Thymus (tissue), 11 donors: Measurements from ENCODE around the gene OPTN. TPM values are rescaled to one million over a fixed set of nuclear protein-coding genes. Genes with fewer than 3 reads are reported as not detected.
"Not testable (repeated sequence)": the region's sequence is repeated elsewhere in the genome, so short reads cannot be mapped to it uniquely, and the experiment has no call there.

ENCODE experiments used
- DNase-seq, 9 donors: peaks; one replicate each; pipeline ENCODE4 v3.0.0-alpha.2; 2013; ENCODE audit warnings: low spot score in 9 of 9, low read depth in 6 of 9, missing footprints in 1 of 9
- H3K27ac ChIP-seq, 2 donors: one replicate each; pipeline ENCODE4 v1.5.1; 2013; ENCODE audit warnings: control low read depth in 1 of 2, low read depth in 1 of 2, low read length in 1 of 2, mild to moderate bottlenecking in 1 of 2, moderate library complexity in 1 of 2
- H3K27me3 ChIP-seq, 2 donors: one replicate each; pipeline ENCODE4 v1.5.1; 2013; ENCODE audit warnings: low read length in 1 of 2; ENCODE audit not compliant: control insufficient read depth in 2 of 2, insufficient read depth in 1 of 2
- H3K36me3 ChIP-seq, 2 donors: one replicate each; pipeline ENCODE4 v1.5.1; 2013; ENCODE audit warnings: low read length in 1 of 2, mild to moderate bottlenecking in 1 of 2, moderate library complexity in 1 of 2; ENCODE audit not compliant: control insufficient read depth in 2 of 2, insufficient read depth in 2 of 2
- H3K4me1 ChIP-seq, 2 donors: one replicate each; pipeline ENCODE4 v1.5.1; 2013; ENCODE audit warnings: low read length in 2 of 2; ENCODE audit not compliant: control insufficient read depth in 2 of 2, insufficient read depth in 2 of 2
- H3K4me3 ChIP-seq, 2 donors: one replicate each; pipeline ENCODE4 v1.5.1; 2013; ENCODE audit warnings: low read length in 2 of 2, control low read depth in 1 of 2, mild to moderate bottlenecking in 1 of 2
- H3K9me3 ChIP-seq, 2 donors: one replicate each; pipeline ENCODE4 v1.5.1; 2013; ENCODE audit warnings: low read length in 1 of 2, mild to moderate bottlenecking in 1 of 2; ENCODE audit not compliant: control insufficient read depth in 2 of 2, insufficient read depth in 1 of 2
- WGBS: extraction: QIAGEN DNeasy Blood & Tissue Kit; methylation state at CpG from one replicate; pipeline ENCODE4 v1.1.7; 2013; 5-methylcytosine and 5-hydroxymethylcytosine counted together
- polyA plus RNA-seq: library from polyadenylated mRNA; stranded (reverse); fragments of 200-250 nt; gene quantifications from one replicate; pipeline ENCODE4 v1.2.3, GENCODE V29; 2013
- total RNA-seq: library from RNA; stranded (reverse); fragments of 120-200 nt; gene quantifications from one replicate; pipeline ENCODE4 v1.2.4, GENCODE V29; 2013
- donor health status: healthy.

Gene OPTN
- total and polyA plus RNA-seq, 2 donors, result 23.6 to 50.8 TPM

- H3K27ac ChIP-seq, result no peak overlapping the region
- H3K27me3 ChIP-seq, result no peaks in the 10 kb centered on the region
- H3K9me3 ChIP-seq, result peaks cover 1 to 13% of the 10 kb centered on the region in 2 donors
- DNase-seq, result no peak
- H3K36me3 ChIP-seq, result no peaks in the 10 kb centered on the region
- H3K4me3 ChIP-seq, result no peak overlapping the region
- 97% methylated on average over 1 of the region's 1 CpG for WGBS
- no peaks in the 10 kb centered on the region for H3K4me1 ChIP-seq
Measured at GRCh38 chr10:13086056-13086455, 13.9 kb upstream of the OPTN start.

GRCh38 chr10:13087601-13087985, 12.4 kb upstream of the OPTN start:
- no peaks in the 10 kb centered on the region for H3K36me3 ChIP-seq
- WGBS, result 98% methylated on average over 4 of the region's 4 CpGs
- H3K4me3 ChIP-seq, result no peak overlapping the region
- no peak overlapping the region for H3K27ac ChIP-seq
- H3K4me1 ChIP-seq, result peaks cover 0 to 3% of the 10 kb centered on the region in 2 donors
- DNase-seq, result no peak
- peaks cover 1 to 13% of the 10 kb centered on the region in 2 donors for H3K9me3 ChIP-seq
- no peaks in the 10 kb centered on the region for H3K27me3 ChIP-seq

GRCh38 chr10:13087986-13088618, 11.9 kb upstream of the OPTN start:
- DNase-seq, result no peak
- no peaks in the 10 kb centered on the region for H3K36me3 ChIP-seq
- H3K4me3 ChIP-seq, result no peak overlapping the region
- no peaks in the 10 kb centered on the region for H3K27me3 ChIP-seq
- 89% methylated on average over 7 of the region's 7 CpGs for WGBS
- H3K27ac ChIP-seq, result no peak overlapping the region
- H3K4me1 ChIP-seq, result peaks cover 0 to 3% of the 10 kb centered on the region in 2 donors
- peaks cover 1 to 13% of the 10 kb centered on the region in 2 donors for H3K9me3 ChIP-seq

- Histone ChIP-seq H3K4me1 (peaks cover 0 to 3% of the 10 kb centered on the region in 2 donors), H3K36me3 (no peaks in the 10 kb centered on the region), H3K27ac (no peak overlapping the region), H3K9me3 (peaks cover 1 to 11% of the 10 kb centered on the region in 2 donors), H3K27me3 (no peaks in the 10 kb centered on the region), H3K4me3 (no peak overlapping the region)
- DNase-seq, result no peak
- WGBS, result 94% methylated on average over 4 of the region's 4 CpGs
Measured at GRCh38 chr10:13089345-13089744, 10.6 kb upstream of the OPTN start.

GRCh38 chr10:13090289-13090688, 9.7 kb upstream of the OPTN start:
- no peak for DNase-seq
- peaks cover 0 to 3% of the 10 kb centered on the region in 2 donors for H3K4me1 ChIP-seq
- H3K9me3 ChIP-seq, result peaks cover 0 to 1% of the 10 kb centered on the region in 2 donors
- 96% methylated on average over 2 of the region's 2 CpGs for WGBS
- H3K36me3 ChIP-seq, result no peaks in the 10 kb centered on the region
- H3K4me3 ChIP-seq, result no peak overlapping the region
- H3K27me3 ChIP-seq, result no peaks in the 10 kb centered on the region
- H3K27ac ChIP-seq, result no peak overlapping the region

- Histone ChIP-seq H3K4me1 (peaks cover 0 to 5% of the 10 kb centered on the region in 2 donors), H3K27ac (no peak overlapping the region), H3K27me3 (no peaks in the 10 kb centered on the region), H3K9me3 (no peaks in the 10 kb centered on the region), H3K36me3 (no peaks in the 10 kb centered on the region), H3K4me3 (no peak overlapping the region)
- WGBS, result 76% methylated on average over 3 of the region's 3 CpGs
- DNase-seq, result no peak
Measured at GRCh38 chr10:13091801-13092200, 8.2 kb upstream of the OPTN start.

- WGBS, result 94% methylated on average over 7 of the region's 7 CpGs
- Histone ChIP-seq H3K4me1 (peaks cover 0 to 10% of the 10 kb centered on the region in 2 donors), H3K4me3 (no peak overlapping the region), H3K27me3 (no peaks in the 10 kb centered on the region), H3K36me3 (no peaks in the 10 kb centered on the region), H3K9me3 (no peaks in the 10 kb centered on the region), H3K27ac (no peak overlapping the region)
- no peak for DNase-seq
Measured at GRCh38 chr10:13092291-13093102, 7.5 kb upstream of the OPTN start.

GRCh38 chr10:13094082-13094481, 5.9 kb upstream of the OPTN start:
- H3K27ac ChIP-seq, H3K9me3 ChIP-seq, DNase-seq, H3K27me3 ChIP-seq, H3K4me3 ChIP-seq, H3K36me3 ChIP-seq: not testable (repeated sequence)
- peaks cover 0 to 13% of the 10 kb centered on the region in 2 donors for H3K4me1 ChIP-seq
- 99% methylated on average over 4 of the region's 4 CpGs for WGBS

- Histone ChIP-seq H3K4me1 (peaks cover 0 to 19% of the 10 kb centered on the region in 2 donors), H3K36me3 (no peaks in the 10 kb centered on the region), H3K27me3 (peaks cover 0 to 5% of the 10 kb centered on the region in 2 donors), H3K9me3 (no peaks in the 10 kb centered on the region), H3K27ac (no peak overlapping the region), H3K4me3 (no peak overlapping the region)
- no peak for DNase-seq
- 96% methylated on average over 3 of the region's 3 CpGs for WGBS
Measured at GRCh38 chr10:13095094-13095493, 4.9 kb upstream of the OPTN start.
